Heart left ventricle (tissue), 13 donors: Measurements from ENCODE around the gene ZNF280B.

Experiments used
- CTCF ChIP-seq, 12 donors: fragments of 200-600 bp; sonication (generic) in 4 of 12; IDR thresholded peaks; one replicate each; pipeline versions ENCODE4 v1.5.0 to v1.8.0; 2018 to 2022; ENCODE audit warnings: antibody characterized with exemption in 12 of 12, mild to moderate bottlenecking in 5 of 12
- POLR2A ChIP-seq, 2 donors: fragments of 450-650 bp; IDR thresholded peaks; one replicate each; pipeline ENCODE4 v1.6.1; 2017; ENCODE audit warnings: antibody characterized with exemption in 2 of 2, mild to moderate bottlenecking in 2 of 2, moderate library complexity in 2 of 2
- donor health status: ischemic (EF 13 %, LVEDD 7.1; RV severe dilation, severe dysfunction).
- donor health status: DM: no; HTN: yes; CAD: no.
- donor health status: DM: no; HTN: no; CAD: no.
- donor health status: ischemic (EF 25% LVEDD 6.9; RV normal size, moderate dysfunction).
- donor health status: ischemic (EF 25% LVEDD 5.7; RV mildly dilated, moderate dysfunction).
- donor health status: ischemic (EF 35%, LVEDD 5.7; RV mildly dilated, moderate dysfunction).
- donor health status: nonischemic (EF 11% LVEDD 7.7; RV severe dilation, severe dysfunction).
- donor health status: DM: yes; HTN: yes; CAD: no.
- donor health status: PGD.
- donor health status: ischemic (EF 29% LVEDD 5.4; RV normal size, mild dysfunction).
- donor health status: nonischemic (EF 23%, LVEDD 6.1; RV moderate dilation, normal function).

- no peak for TF ChIP-seq POLR2A (IDR thresholded peaks at IDR 0.05)
- no peak for TF ChIP-seq CTCF (IDR thresholded peaks at IDR 0.05)
Measured at GRCh38 chr22:22535662-22536061, 27.1 kb upstream of the ZNF280B start.
